Transverse colon (tissue), 4 donors: ENCODE measurements around the gene RLN2.

Experiments
- CTCF ChIP-seq, 5 experiments: fragments of 200-600 bp in 3 of 5; fragments of 450-650 bp in 2 of 5; sonication (generic) in 3 of 5; IDR thresholded peaks; 1 replicate in 2 of 5; 2 replicates in 3 of 5; pipeline ENCODE4 v1.5.1; 2016 to 2017; ENCODE audit warnings: antibody characterized with exemption in 5 of 5, inconsistent platforms in 3 of 5, mild to moderate bottlenecking in 2 of 5, moderate library complexity in 1 of 5
- EP300 ChIP-seq: sonication (generic); formaldehyde crosslinking; IDR thresholded peaks from one replicate; pipeline ENCODE4 v1.6.1; 2017; ENCODE audit warnings: antibody characterized with exemption, low read depth
- POLR2AphosphoS5 ChIP-seq, 3 donors: sonication (generic); formaldehyde crosslinking; IDR thresholded peaks; one replicate each; pipeline ENCODE4 v1.6.1; 2016; ENCODE audit warnings: antibody characterized with exemption in 3 of 3

- TF ChIP-seq CTCF (IDR thresholded peaks at IDR 0.05) (no peak), EP300 (no peak), POLR2AphosphoS5 (IDR thresholded peaks at IDR 0.05) (no peak)
These were observed 32.2 kb upstream of the RLN2 start for GRCh38 chr9:5336688-5337087.
